PFSK-1 (cell line): ENCODE results near the gene CCDC12.

ENCODE experiments used
- FOXP2 ChIP-seq: optimal IDR thresholded peaks from 2 replicates; pipeline ENCODE3; 2011; ENCODE audit warnings: borderline replicate concordance, control low read depth, inconsistent platforms; ENCODE audit not compliant: insufficient read depth; ENCODE audit errors: extremely low read length, extremely low read depth
- POLR2AphosphoS5 ChIP-seq: IDR thresholded peaks from 2 replicates; pipeline ENCODE4 v1.6.1; 2012; ENCODE audit warnings: low read depth, mild to moderate bottlenecking, control low read depth, low read length, moderate library complexity
- REST ChIP-seq, 2 experiments: IDR thresholded peaks; 2 replicates each; pipeline versions ENCODE4 v1.6.1 to v1.8.0; 2011 to 2012; ENCODE audit warnings: low read depth in 2 of 2, low read length in 2 of 2, control low read depth in 1 of 2, inconsistent platforms in 1 of 2, mild to moderate bottlenecking in 1 of 2, moderate library complexity in 1 of 2; ENCODE audit not compliant: insufficient read depth in 1 of 2
- SIN3A ChIP-seq: IDR thresholded peaks from 2 replicates; pipeline ENCODE4 v1.6.1; 2012; ENCODE audit warnings: mild to moderate bottlenecking, low read length, moderate library complexity, borderline replicate concordance; ENCODE audit not compliant: insufficient read depth
- TAF1 ChIP-seq: IDR thresholded peaks from 2 replicates; pipeline ENCODE4 v1.6.1; 2012; ENCODE audit warnings: low read length, control low read depth, borderline replicate concordance; ENCODE audit not compliant: insufficient read depth

GRCh38 chr3:46998852-46999515 lies 22.4 kb upstream of the CCDC12 start:
- TF ChIP-seq TAF1 = no peak
- TF ChIP-seq POLR2AphosphoS5 = no peak
- TF ChIP-seq REST (IDR thresholded peaks at IDR 0.05; ENCODE audit: insufficient read depth in 1 of 2, low read depth in 2 of 2, low read length in 2 of 2) = no peak
- TF ChIP-seq SIN3A = no peak
- no peak for TF ChIP-seq FOXP2
